Mammary epithelial cell (primary cell): ENCODE data around the gene CPED1.

Experiments
- CTCF ChIP-seq, 2 donors: IDR thresholded peaks in 1 of 2; conservative IDR thresholded peaks in 1 of 2; 2 replicates each; pipeline ENCODE4 v1.5.1; 2011 to 2012; ENCODE audit warnings: inconsistent platforms in 2 of 2, low read length in 2 of 2, mild to moderate bottlenecking in 2 of 2, control low read depth in 1 of 2, low read depth in 1 of 2; ENCODE audit not compliant: insufficient read depth in 1 of 2; ENCODE audit errors: extremely low read depth in 1 of 2
- EZH2 ChIP-seq: IDR thresholded peaks from 2 replicates; pipeline ENCODE4 v1.6.1; 2012; ENCODE audit warnings: low read length, inconsistent platforms, borderline replicate concordance

- no peak for TF ChIP-seq CTCF (conservative IDR thresholded peaks at IDR 0.05 in 1 of 2, IDR thresholded peaks at IDR 0.05 in 1 of 2; ENCODE audit: extremely low read depth in 1 of 2, insufficient read depth in 1 of 2, low read depth in 1 of 2, low read length in 2 of 2)
- no peak for TF ChIP-seq EZH2
Measured at GRCh38 chr7:120955577-120956149, 32.8 kb upstream of the CPED1 start.
